GM21717 (cell line): ENCODE measurements around the gene NDUFAF8.

Source experiments
- ATAC-seq: cut with Tn5 transposase; IDR thresholded peaks from one replicate; pipeline ENCODE4 v1.9.1; 2021; ENCODE audit warnings: mild to moderate bottlenecking, moderate library complexity; ENCODE audit not compliant: unreplicated experiment

Gene NDUFAF8

GRCh38 chr17:81267390-81268067 is 28.4 kb downstream of the NDUFAF8 start:
- ATAC-seq, result no peak

GRCh38 chr17:81270279-81270678 is 31.2 kb downstream of the NDUFAF8 start:
- no peak for ATAC-seq

GRCh38 chr17:81271226-81271625 is 32.1 kb downstream of the NDUFAF8 start:
- no peak for ATAC-seq

GRCh38 chr17:81272616-81273015 is 33.5 kb downstream of the NDUFAF8 start:
- ATAC-seq, result no peak

GRCh38 chr17:81273698-81274470 is 34.8 kb downstream of the NDUFAF8 start:
- ATAC-seq, result no peak

GRCh38 chr17:81274471-81274855 is 35.3 kb downstream of the NDUFAF8 start:
- ATAC-seq, result no peak

GRCh38 chr17:81276781-81277180 is 37.7 kb downstream of the NDUFAF8 start:
- ATAC-seq, result no peak

- ATAC-seq, result no peak
Measured at GRCh38 chr17:81277421-81277820, 38.3 kb downstream of the NDUFAF8 start.

GRCh38 chr17:81277946-81278693 is 39.0 kb downstream of the NDUFAF8 start:
- ATAC-seq, result no peak

- ATAC-seq, result no peak
Measured at GRCh38 chr17:81278831-81279230, 39.7 kb downstream of the NDUFAF8 start.

- no peak for ATAC-seq
Measured at GRCh38 chr17:81279278-81280275, 40.5 kb downstream of the NDUFAF8 start.

GRCh38 chr17:81280571-81280970 is 41.5 kb downstream of the NDUFAF8 start:
- no peak for ATAC-seq

GRCh38 chr17:81282141-81282540 is 43.0 kb downstream of the NDUFAF8 start:
- no peak for ATAC-seq

GRCh38 chr17:81282876-81283275 is 43.8 kb downstream of the NDUFAF8 start:
- ATAC-seq, result no peak

- ATAC-seq, result no peak
Measured at GRCh38 chr17:81285179-81285878, 46.2 kb downstream of the NDUFAF8 start.

- no peak for ATAC-seq
Measured at GRCh38 chr17:81285894-81286293, 46.8 kb downstream of the NDUFAF8 start.

GRCh38 chr17:81286491-81287145 is 47.5 kb downstream of the NDUFAF8 start:
- ATAC-seq, result no peak

- ATAC-seq, result no peak
Measured at GRCh38 chr17:81287152-81287551, 48.0 kb downstream of the NDUFAF8 start.

- no peak for ATAC-seq
Measured at GRCh38 chr17:81287741-81288430, 48.8 kb downstream of the NDUFAF8 start.
